ENCODE data around the gene TOPAZ1. TPM values are rescaled to one million over a fixed set of nuclear protein-coding genes. Genes with fewer than 3 reads are reported as not detected.

TOPAZ1 gene
- total RNA-seq, 1 experiment from 2014 or later = not detected

GRCh38 chr3:44208568-44208967 lies 33.1 kb upstream of the TOPAZ1 start:
- H2AFZ ChIP-seq (ENCODE audit: low read length) = no peak overlapping the region
- H3K9me3 Mint-ChIP-seq = no peaks in the 10 kb centered on the region
- H3K27ac Mint-ChIP-seq = no peak overlapping the region
- H3K56ac ChIP-seq (ENCODE audit: insufficient read length, low read depth, low read length) = no peak overlapping the region
- H2AK5ac ChIP-seq (ENCODE audit: insufficient read length, low read length) = no peak overlapping the region
- H3K4me2 ChIP-seq (ENCODE audit: insufficient read depth, insufficient read length, low read length) = no peak overlapping the region
- H3K23ac ChIP-seq (ENCODE audit: insufficient read length, low read depth, low read length) = no peak overlapping the region
- peaks cover 9% of the 10 kb centered on the region; the same call in 1 of the 2 replicates for H3K27me3 Mint-ChIP-seq (ENCODE audit: low read depth)
- no peaks in the 10 kb centered on the region for H3K36me3 Mint-ChIP-seq (ENCODE audit: insufficient read depth in 1 of 3, low read depth in 3 of 3)
- H4K91ac ChIP-seq (ENCODE audit: insufficient read length, low read depth, low read length) = no peak overlapping the region
- no peak overlapping the region for H3K14ac ChIP-seq (ENCODE audit: insufficient read depth, low read length)
- H2BK20ac ChIP-seq (ENCODE audit: low read depth, low read length, poor library complexity, severe bottlenecking) = no peak overlapping the region
- H3K23me2 ChIP-seq (ENCODE audit: insufficient read length, low read depth, low read length, poor library complexity, severe bottlenecking) = no peaks in the 10 kb centered on the region
- no peak for DNase-seq
- no peak overlapping the region for H4K5ac ChIP-seq (ENCODE audit: insufficient read length, low read depth, low read length)
- H3K27ac ChIP-seq (ENCODE audit: insufficient read length, low read depth, low read length) = no peak overlapping the region
- no peaks in the 10 kb centered on the region for H3K9me3 ChIP-seq (ENCODE audit: control insufficient read depth, low read depth, low read length)
- no peaks in the 10 kb centered on the region for H3K79me1 ChIP-seq (ENCODE audit: insufficient read depth, low read depth, low read length, poor library complexity, severe bottlenecking)
- no peak overlapping the region for H3K4me3 Mint-ChIP-seq
- no peak overlapping the region for H3K9ac ChIP-seq (ENCODE audit: extremely low read depth, insufficient read length, low read length)
- H2BK15ac ChIP-seq (ENCODE audit: low read depth, low read length) = no peak overlapping the region
- no peaks in the 10 kb centered on the region for H3K4me1 Mint-ChIP-seq
- H4K8ac ChIP-seq (replicated peaks; ENCODE audit: insufficient read length, low read depth, low read length) = no peak overlapping the region
- H2BK120ac ChIP-seq (ENCODE audit: low read depth, low read length, poor library complexity, severe bottlenecking) = no peak overlapping the region
- H3K4ac ChIP-seq (ENCODE audit: low read depth, low read length) = no peak overlapping the region
- no peak for TF ChIP-seq CTCF (conservative IDR thresholded peaks at IDR 0.05)
- no peaks in the 10 kb centered on the region for H4K20me1 ChIP-seq (ENCODE audit: control insufficient read depth, insufficient read depth, insufficient read length)
- no peaks in the 10 kb centered on the region for H3K79me2 ChIP-seq (ENCODE audit: insufficient read depth, low read length)
- H2BK5ac ChIP-seq (ENCODE audit: insufficient read length, low read length) = no peak overlapping the region
- no peak overlapping the region for H3K18ac ChIP-seq (ENCODE audit: insufficient read length, low read depth, low read length)
- no peaks in the 10 kb centered on the region for H3K4me1 ChIP-seq (ENCODE audit: insufficient read depth, low read length)
- no peaks in the 10 kb centered on the region for H3K27me3 ChIP-seq (ENCODE audit: insufficient read depth, low read length)
- H3T11ph ChIP-seq (ENCODE audit: low read length) = no peak overlapping the region
- H2BK12ac ChIP-seq (ENCODE audit: insufficient read length, low read depth, low read length) = no peak overlapping the region
